Ascending aorta (tissue), 2 donors: ENCODE measurements around the gene SRP68. TPM values are rescaled to one million over a fixed set of nuclear protein-coding genes. Genes with fewer than 3 reads are reported as not detected.

ENCODE experiments used
- DNase-seq, 2 donors: peaks; one replicate each; pipeline ENCODE4 v3.0.0-alpha.2; 2019; ENCODE audit warnings: low spot score in 2 of 2
- H3K27ac ChIP-seq, 2 donors: fragments of 200-600 bp; sonication (generic); one replicate each; pipeline ENCODE4 v1.5.1; 2016 to 2017; ENCODE audit warnings: mild to moderate bottlenecking in 1 of 2
- H3K27me3 ChIP-seq: fragments of 200-600 bp; sonication (generic); one replicate; pipeline ENCODE4 v1.5.1; 2017
- H3K36me3 ChIP-seq, 2 donors: fragments of 200-600 bp; sonication (generic); one replicate each; pipeline ENCODE4 v1.5.1; 2016
- H3K4me1 ChIP-seq, 2 donors: fragments of 200-600 bp; sonication (generic); one replicate each; pipeline ENCODE4 v1.5.1; 2016 to 2017; ENCODE audit warnings: mild to moderate bottlenecking in 1 of 2
- H3K4me3 ChIP-seq, 2 donors: fragments of 200-600 bp; sonication (generic); one replicate each; pipeline ENCODE4 v1.5.1; 2016 to 2017; ENCODE audit warnings: mild to moderate bottlenecking in 1 of 2
- H3K9me3 ChIP-seq, 2 donors: fragments of 200-600 bp; sonication (generic); one replicate each; pipeline ENCODE4 v1.5.1; 2016
- CTCF ChIP-seq, 3 experiments: fragments of 200-600 bp in 2 of 3; fragments of 450-650 bp in 1 of 3; sonication (generic) in 2 of 3; IDR thresholded peaks; one replicate each; pipeline ENCODE4 v1.5.1; 2016 to 2019; ENCODE audit warnings: antibody characterized with exemption in 3 of 3, mild to moderate bottlenecking in 1 of 3, moderate library complexity in 1 of 3
- intact Hi-C: fragments of 100-400 bp; cut with DNase I; formaldehyde crosslinking; loops from one replicate; pipeline ENCODE4 v1.15.1; 2023
- total RNA-seq: library from RNA; depleted of rRNA; stranded (reverse); fragments of >200 nt; gene quantifications from one replicate; pipeline ENCODE4 v1.1.0, GENCODE V29; 2016

Gene SRP68
- total RNA-seq, 1 donor from 2014 or later = 15.6 TPM

- no peaks in the 10 kb centered on the region for H3K4me1 ChIP-seq
- H3K27ac ChIP-seq = no peak overlapping the region
- TF ChIP-seq CTCF (IDR thresholded peaks at IDR 0.05) = no peak
- intact Hi-C loops = loop anchor here (2.0 kb wide), 1 partner anchor 99 kb away; the partner anchor contains the start of gene MRPL38
- no peaks in the 10 kb centered on the region for H3K27me3 ChIP-seq
- no peak overlapping the region for H3K4me3 ChIP-seq
- no peaks in the 10 kb centered on the region for H3K9me3 ChIP-seq
- no peaks in the 10 kb centered on the region for H3K36me3 ChIP-seq
- no peak for DNase-seq
These were observed 68.4 kb downstream of the SRP68 start for GRCh38 chr17:76003915-76004314.

- Histone ChIP-seq H3K4me1 (no peaks in the 10 kb centered on the region), H3K27ac (no peak overlapping the region), H3K27me3 (no peaks in the 10 kb centered on the region), H3K36me3 (no peaks in the 10 kb centered on the region), H3K4me3 (no peak overlapping the region), H3K9me3 (no peaks in the 10 kb centered on the region)
- DNase-seq = no peak
- TF ChIP-seq CTCF (IDR thresholded peaks at IDR 0.05) = no peak
- intact Hi-C loops = no loop called here
These were observed 70.2 kb downstream of the SRP68 start for GRCh38 chr17:76002100-76002499.

- Histone ChIP-seq H3K9me3 (no peaks in the 10 kb centered on the region), H3K4me3 (no peak within 1 kb of the TSS), H3K4me1 (no peaks in the 10 kb centered on the region), H3K27ac (no peak within 1 kb of the TSS), H3K36me3 (no peaks in the 10 kb centered on the region), H3K27me3 (no peaks in the 10 kb centered on the region)
- intact Hi-C loops = no loop called here
- no peak for TF ChIP-seq CTCF (IDR thresholded peaks at IDR 0.05)
- no peak for DNase-seq
These were observed 71.4 kb downstream of the SRP68 start, which contains the start of gene CDK3 for GRCh38 chr17:76000755-76001521. CDK3 (plus strand) TSS chr17:76000855; CDS start chr17:76001426, 571 bp downstream.

GRCh38 chr17:76000016-76000754 lies 72.1 kb downstream of the SRP68 start:
- Histone ChIP-seq H3K9me3 (no peaks in the 10 kb centered on the region), H3K27ac (no peak overlapping the region), H3K27me3 (no peaks in the 10 kb centered on the region), H3K4me3 (no peak overlapping the region), H3K36me3 (no peaks in the 10 kb centered on the region), H3K4me1 (no peaks in the 10 kb centered on the region)
- DNase-seq = no peak
- intact Hi-C loops = no loop called here
- TF ChIP-seq CTCF (IDR thresholded peaks at IDR 0.05) = peak in 2 of 3 experiments; percentile 43 to 47

GRCh38 chr17:75998327-75998795 lies 74.0 kb downstream of the SRP68 start:
- Histone ChIP-seq H3K27ac (no peak overlapping the region), H3K36me3 (peaks cover 0 to 3% of the 10 kb centered on the region in 2 donors), H3K9me3 (no peaks in the 10 kb centered on the region), H3K27me3 (no peaks in the 10 kb centered on the region), H3K4me3 (no peak overlapping the region), H3K4me1 (no peaks in the 10 kb centered on the region)
- no peak for DNase-seq
- intact Hi-C loops = no loop called here
- TF ChIP-seq CTCF (IDR thresholded peaks at IDR 0.05) = no peak
